ENCODE measurements around the gene CBY2.

DNA sequence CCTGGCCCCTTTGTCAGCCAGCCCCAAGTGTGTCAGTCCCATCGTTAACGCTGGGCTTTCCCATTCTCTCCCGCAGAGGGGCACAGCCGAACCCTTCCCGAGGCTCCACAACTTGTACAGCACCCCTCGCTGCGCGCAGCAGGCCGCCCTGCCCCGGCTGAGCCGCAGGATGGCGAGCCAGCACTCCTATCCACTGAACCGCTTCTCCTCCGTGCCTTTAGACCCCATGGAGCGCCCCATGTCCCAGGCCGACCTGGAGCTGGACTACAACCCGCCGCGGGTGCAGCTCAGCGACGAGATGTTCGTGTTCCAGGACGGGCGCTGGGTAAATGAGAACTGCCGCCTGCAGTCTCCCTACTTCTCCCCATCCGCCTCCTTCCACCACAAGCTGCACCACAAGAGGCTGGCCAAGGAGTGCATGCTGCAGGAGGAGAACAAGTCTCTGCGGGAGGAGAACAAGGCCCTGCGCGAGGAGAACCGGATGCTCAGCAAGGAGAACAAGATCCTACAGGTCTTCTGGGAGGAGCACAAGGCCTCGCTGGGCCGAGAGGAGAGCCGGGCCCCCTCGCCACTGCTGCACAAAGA is 11.1 kb downstream of the CBY2 start:
- TF ChIP-seq, protein P1, sequence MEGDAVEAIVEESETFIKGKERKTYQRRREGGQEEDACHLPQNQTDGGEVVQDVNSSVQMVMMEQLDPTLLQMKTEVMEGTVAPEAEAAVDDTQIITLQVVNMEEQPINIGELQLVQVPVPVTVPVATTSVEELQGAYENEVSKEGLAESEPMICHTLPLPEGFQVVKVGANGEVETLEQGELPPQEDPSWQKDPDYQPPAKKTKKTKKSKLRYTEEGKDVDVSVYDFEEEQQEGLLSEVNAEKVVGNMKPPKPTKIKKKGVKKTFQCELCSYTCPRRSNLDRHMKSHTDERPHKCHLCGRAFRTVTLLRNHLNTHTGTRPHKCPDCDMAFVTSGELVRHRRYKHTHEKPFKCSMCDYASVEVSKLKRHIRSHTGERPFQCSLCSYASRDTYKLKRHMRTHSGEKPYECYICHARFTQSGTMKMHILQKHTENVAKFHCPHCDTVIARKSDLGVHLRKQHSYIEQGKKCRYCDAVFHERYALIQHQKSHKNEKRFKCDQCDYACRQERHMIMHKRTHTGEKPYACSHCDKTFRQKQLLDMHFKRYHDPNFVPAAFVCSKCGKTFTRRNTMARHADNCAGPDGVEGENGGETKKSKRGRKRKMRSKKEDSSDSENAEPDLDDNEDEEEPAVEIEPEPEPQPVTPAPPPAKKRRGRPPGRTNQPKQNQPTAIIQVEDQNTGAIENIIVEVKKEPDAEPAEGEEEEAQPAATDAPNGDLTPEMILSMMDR (IDR thresholded peaks at IDR 0.05; ENCODE audit: low read length) = no peak
- TF ChIP-seq EZH2 (IDR thresholded peaks at IDR 0.05; ENCODE audit: borderline replicate concordance, low read length) = no peak
